HCT116 (cell line): Measurements from ENCODE around the gene ANO2. TPM values are rescaled to one million over a fixed set of nuclear protein-coding genes. Genes with fewer than 3 reads are reported as not detected.

Experiments used
- ATAC-seq: fragments of 200-7000 bp; cut with Tn5 transposase; 2 replicates; pipeline ENCODE4 v1.9.1; 2020; ENCODE audit warnings: mild to moderate bottlenecking, moderate library complexity
- BruUV-seq: library from RNA; stranded (reverse); fragments of 400-500 nt; replicated peaks from 2 replicates; lab custom pipeline; 2021; lab: Mats Ljungman, UMichigan
- CTCF ChIA-PET: fragments of 300-600 bp; sonication (Branson Sonifier 250); formaldehyde crosslinking; loops from one replicate; lab custom pipeline; 2021; ENCODE audit warnings: antibody characterized with exemption; lab: Charles Lee
- POLR2A ChIA-PET: fragments of 300-600, 350-600 bp; sonication (Branson Sonifier 250); formaldehyde crosslinking; loops from one replicate; lab custom pipeline; 2021; ENCODE audit warnings: antibody characterized with exemption; lab: Charles Lee
- RAD21 ChIA-PET, 2 experiments: fragments of 300-600 bp; sonication (Branson Sonifier 250); formaldehyde crosslinking; loops; one replicate each; lab custom pipeline; 2023; ENCODE audit warnings: low total read pairs in 2 of 2; ENCODE audit not compliant: uncharacterized antibody in 2 of 2, unreplicated experiment in 2 of 2, low non-redundant PET in 1 of 2; lab: Charles Lee
- DNase-seq: peaks from one replicate; pipeline ENCODE4 v3.0.0-alpha.2; 2010; ENCODE audit warnings: low read depth, low spot score
- H2AFZ ChIP-seq: fragments of 200-600 bp; shearing (Covaris generic), sonication (generic); 2 replicates; pipeline ENCODE4 v1.6.1; 2017; ENCODE audit warnings: low read depth, mixed run types, mixed read lengths, antibody characterized with exemption, low read length; ENCODE audit not compliant: poor library complexity, severe bottlenecking
- H3K27ac ChIP-seq: 2 replicates; pipeline ENCODE4 v1.5.1; 2012; ENCODE audit warnings: low read depth, low read length
- H3K27me3 ChIP-seq: fragments of 200-600 bp; sonication (generic); 2 replicates; pipeline ENCODE4 v1.6.1; 2016; ENCODE audit warnings: mixed run types, low read length, mixed read lengths; ENCODE audit not compliant: insufficient read depth
- H3K36me3 ChIP-seq, 2 experiments: fragments of 200-500 bp in 1 of 2; fragments of 200-600 bp in 1 of 2; sonication (Bioruptor generic) in 1 of 2; sonication (generic) in 1 of 2; 2 replicates each; pipeline versions ENCODE4 v1.5.1 to v1.6.1; 2014 to 2016; ENCODE audit warnings: low read length in 2 of 2, inconsistent platforms in 1 of 2, mixed read lengths in 1 of 2, mixed run types in 1 of 2; ENCODE audit not compliant: insufficient read depth in 2 of 2, control insufficient read depth in 1 of 2
- H3K4me1 ChIP-seq, 2 experiments: fragments of 200-600 bp in 1 of 2; sonication (generic) in 1 of 2; 2 replicates each; pipeline versions ENCODE4 v1.5.1 to v1.6.1; 2012 to 2017; ENCODE audit warnings: low read length in 2 of 2, inconsistent platforms in 1 of 2, mild to moderate bottlenecking in 1 of 2, mixed read lengths in 1 of 2, mixed run types in 1 of 2, moderate library complexity in 1 of 2; ENCODE audit not compliant: insufficient read depth in 2 of 2, control insufficient read depth in 1 of 2
- H3K4me2 ChIP-seq: fragments of 200-600 bp; sonication (generic); 2 replicates; pipeline ENCODE4 v1.6.1; 2017; ENCODE audit warnings: mixed run types, low read length, mixed read lengths
- H3K4me3 ChIP-seq, 2 experiments: fragments of 200-600 bp in 1 of 2; sonication (generic) in 1 of 2; replicated peaks in 1 of 2; 2 replicates each; pipeline ENCODE4 v1.5.1; 2011 to 2016; ENCODE audit warnings: low read length in 2 of 2, control low read depth in 1 of 2, low read depth in 1 of 2, mild to moderate bottlenecking in 1 of 2, mixed read lengths in 1 of 2, mixed run types in 1 of 2
- H3K79me2 ChIP-seq: fragments of 200-600 bp; sonication (generic); 2 replicates; pipeline ENCODE4 v1.6.1; 2017; ENCODE audit warnings: mild to moderate bottlenecking, mixed run types, low read length, moderate library complexity, mixed read lengths; ENCODE audit not compliant: insufficient read depth
- H3K9ac ChIP-seq: fragments of 200-600 bp; sonication (generic); 2 replicates; pipeline ENCODE4 v1.6.1; 2016; ENCODE audit warnings: low read length, mixed read lengths
- H3K9me2 ChIP-seq: fragments of 200-600 bp; sonication (generic), shearing (Covaris generic); 2 replicates; pipeline ENCODE4 v1.6.1; 2017; ENCODE audit warnings: mixed run types, mild to moderate bottlenecking, moderate library complexity; ENCODE audit not compliant: insufficient read depth
- H3K9me3 ChIP-seq, 2 experiments: fragments of 200-500 bp in 1 of 2; fragments of 200-600 bp in 1 of 2; sonication (Bioruptor generic) in 1 of 2; sonication (generic) in 1 of 2; 2 replicates each; pipeline ENCODE4 v1.6.1; 2014 to 2017; ENCODE audit warnings: low read length in 2 of 2, mixed read lengths in 2 of 2, inconsistent platforms in 1 of 2, low read depth in 1 of 2, mild to moderate bottlenecking in 1 of 2, mixed run types in 1 of 2, moderate library complexity in 1 of 2; ENCODE audit not compliant: control insufficient read depth in 1 of 2, insufficient read depth in 1 of 2
- H4K20me1 ChIP-seq: fragments of 200-600 bp; sonication (generic), shearing (Covaris generic); 2 replicates; pipeline ENCODE4 v1.6.1; 2017; ENCODE audit warnings: mixed run types, mild to moderate bottlenecking, moderate library complexity; ENCODE audit not compliant: insufficient read depth
- CEBPB ChIP-seq: IDR thresholded peaks from 2 replicates; pipeline ENCODE4 v1.6.1; 2012; ENCODE audit warnings: low read depth
- EZH2phosphoT487 ChIP-seq: fragments of 200-600 bp; IDR thresholded peaks from 2 replicates; pipeline ENCODE4 v1.6.1; 2018; ENCODE audit warnings: antibody characterized with exemption, borderline replicate concordance
- JUND ChIP-seq: IDR thresholded peaks from 2 replicates; pipeline ENCODE4 v1.6.1; 2012
- RAD21 ChIP-seq: IDR thresholded peaks from 2 replicates; pipeline ENCODE4 v1.6.1; 2012; ENCODE audit warnings: low read depth, mild to moderate bottlenecking
- SP1 ChIP-seq: IDR thresholded peaks from 2 replicates; pipeline ENCODE4 v1.6.1; 2012; ENCODE audit warnings: low read depth
- ZNF274 ChIP-seq: fragments of 200-500 bp; sonication (Bioruptor generic); IDR thresholded peaks from 2 replicates; pipeline ENCODE4 v1.6.1; 2014; ENCODE audit warnings: mild to moderate bottlenecking, low read depth, low read length, inconsistent platforms
- intact Hi-C: fragments of 100-400 bp; cut with micrococcal nuclease; formaldehyde crosslinking; loops from 2 replicates; pipeline ENCODE4 v1.10.0; 2022
- total RNA-seq: library from RNA; stranded (reverse); gene quantifications from one replicate; pipeline ENCODE4 v1.2.1, GENCODE V29; 2021; ENCODE audit not compliant: unreplicated experiment
- TF ChIP-seq, protein P1 (sequence below): IDR thresholded peaks from 2 replicates; pipeline ENCODE4 v1.6.1; 2012; ENCODE audit warnings: low read depth
- TF ChIP-seq, protein P2 (sequence below): IDR thresholded peaks from 2 replicates; pipeline ENCODE4 v1.6.1; 2012
- TF ChIP-seq, protein P3 (sequence below): IDR thresholded peaks from 2 replicates; pipeline ENCODE4 v1.6.1; 2011; ENCODE audit warnings: mild to moderate bottlenecking, low read length, moderate library complexity; ENCODE audit not compliant: insufficient replicate concordance; ENCODE audit errors: extremely low read depth
- TF ChIP-seq, protein P4 (sequence below), 3 experiments: fragments of 200-600 bp in 1 of 3; sonication (generic) in 1 of 3; IDR thresholded peaks in 2 of 3; conservative IDR thresholded peaks in 1 of 3; 2 replicates each; pipeline ENCODE4 v1.5.1; 2012 to 2017; ENCODE audit warnings: low read depth in 2 of 3, low read length in 2 of 3, antibody characterized with exemption in 1 of 3, borderline replicate concordance in 1 of 3, control low read depth in 1 of 3, mild to moderate bottlenecking in 1 of 3, mixed read lengths in 1 of 3, mixed run types in 1 of 3, moderate library complexity in 1 of 3; ENCODE audit not compliant: insufficient read depth in 1 of 3

The ANO2 gene
- total RNA-seq, 1 experiment from 2014 or later, result not detected

DNA sequence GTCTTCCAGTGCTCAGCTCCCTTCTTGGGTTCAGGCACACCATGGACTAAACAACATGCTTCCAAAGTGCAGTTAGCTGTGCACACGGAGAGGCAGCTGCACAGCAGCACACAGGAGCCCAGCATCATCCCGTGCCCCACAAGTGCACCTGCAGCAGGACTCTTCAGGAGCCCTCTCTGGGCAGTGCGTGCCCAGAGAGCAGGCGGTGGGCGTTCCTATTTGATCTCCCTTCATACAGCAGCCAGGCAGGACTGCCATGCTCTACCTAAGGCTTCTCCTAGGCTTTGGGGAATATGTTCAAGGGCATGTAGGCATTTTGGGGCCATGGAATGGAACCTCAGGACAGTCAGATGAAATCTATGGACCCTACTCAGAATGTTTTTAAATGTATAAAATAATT is 35.5 kb downstream of the ANO2 start:
- no TSS peak for BruUV-seq
- ATAC-seq (no peak), DNase-seq (no peak)
- Histone ChIP-seq H2AFZ (no peak overlapping the region), H3K4me1 (no peaks in the 10 kb centered on the region), H3K9me2 (no peaks in the 10 kb centered on the region), H3K79me2 (no peaks in the 10 kb centered on the region), H3K9ac (no peak overlapping the region), H3K27ac (no peak overlapping the region), H3K4me3 (no peak overlapping the region), H3K36me3 (no peaks in the 10 kb centered on the region), H3K4me2 (no peak overlapping the region), H3K27me3 (peaks cover 28% of the 10 kb centered on the region; the same call in 1 of the 2 replicates), H4K20me1 (no peaks in the 10 kb centered on the region), H3K9me3 (no peaks in the 10 kb centered on the region)
- POLR2A ChIA-PET, result no interaction called here
- intact Hi-C loops, result no loop called here
- TF ChIP-seq, protein P1, sequence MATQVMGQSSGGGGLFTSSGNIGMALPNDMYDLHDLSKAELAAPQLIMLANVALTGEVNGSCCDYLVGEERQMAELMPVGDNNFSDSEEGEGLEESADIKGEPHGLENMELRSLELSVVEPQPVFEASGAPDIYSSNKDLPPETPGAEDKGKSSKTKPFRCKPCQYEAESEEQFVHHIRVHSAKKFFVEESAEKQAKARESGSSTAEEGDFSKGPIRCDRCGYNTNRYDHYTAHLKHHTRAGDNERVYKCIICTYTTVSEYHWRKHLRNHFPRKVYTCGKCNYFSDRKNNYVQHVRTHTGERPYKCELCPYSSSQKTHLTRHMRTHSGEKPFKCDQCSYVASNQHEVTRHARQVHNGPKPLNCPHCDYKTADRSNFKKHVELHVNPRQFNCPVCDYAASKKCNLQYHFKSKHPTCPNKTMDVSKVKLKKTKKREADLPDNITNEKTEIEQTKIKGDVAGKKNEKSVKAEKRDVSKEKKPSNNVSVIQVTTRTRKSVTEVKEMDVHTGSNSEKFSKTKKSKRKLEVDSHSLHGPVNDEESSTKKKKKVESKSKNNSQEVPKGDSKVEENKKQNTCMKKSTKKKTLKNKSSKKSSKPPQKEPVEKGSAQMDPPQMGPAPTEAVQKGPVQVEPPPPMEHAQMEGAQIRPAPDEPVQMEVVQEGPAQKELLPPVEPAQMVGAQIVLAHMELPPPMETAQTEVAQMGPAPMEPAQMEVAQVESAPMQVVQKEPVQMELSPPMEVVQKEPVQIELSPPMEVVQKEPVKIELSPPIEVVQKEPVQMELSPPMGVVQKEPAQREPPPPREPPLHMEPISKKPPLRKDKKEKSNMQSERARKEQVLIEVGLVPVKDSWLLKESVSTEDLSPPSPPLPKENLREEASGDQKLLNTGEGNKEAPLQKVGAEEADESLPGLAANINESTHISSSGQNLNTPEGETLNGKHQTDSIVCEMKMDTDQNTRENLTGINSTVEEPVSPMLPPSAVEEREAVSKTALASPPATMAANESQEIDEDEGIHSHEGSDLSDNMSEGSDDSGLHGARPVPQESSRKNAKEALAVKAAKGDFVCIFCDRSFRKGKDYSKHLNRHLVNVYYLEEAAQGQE, result no peak
- TF ChIP-seq, protein P2, sequence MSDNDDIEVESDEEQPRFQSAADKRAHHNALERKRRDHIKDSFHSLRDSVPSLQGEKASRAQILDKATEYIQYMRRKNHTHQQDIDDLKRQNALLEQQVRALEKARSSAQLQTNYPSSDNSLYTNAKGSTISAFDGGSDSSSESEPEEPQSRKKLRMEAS, result no peak
- no peak for TF ChIP-seq JUND
- TF ChIP-seq, protein P3, sequence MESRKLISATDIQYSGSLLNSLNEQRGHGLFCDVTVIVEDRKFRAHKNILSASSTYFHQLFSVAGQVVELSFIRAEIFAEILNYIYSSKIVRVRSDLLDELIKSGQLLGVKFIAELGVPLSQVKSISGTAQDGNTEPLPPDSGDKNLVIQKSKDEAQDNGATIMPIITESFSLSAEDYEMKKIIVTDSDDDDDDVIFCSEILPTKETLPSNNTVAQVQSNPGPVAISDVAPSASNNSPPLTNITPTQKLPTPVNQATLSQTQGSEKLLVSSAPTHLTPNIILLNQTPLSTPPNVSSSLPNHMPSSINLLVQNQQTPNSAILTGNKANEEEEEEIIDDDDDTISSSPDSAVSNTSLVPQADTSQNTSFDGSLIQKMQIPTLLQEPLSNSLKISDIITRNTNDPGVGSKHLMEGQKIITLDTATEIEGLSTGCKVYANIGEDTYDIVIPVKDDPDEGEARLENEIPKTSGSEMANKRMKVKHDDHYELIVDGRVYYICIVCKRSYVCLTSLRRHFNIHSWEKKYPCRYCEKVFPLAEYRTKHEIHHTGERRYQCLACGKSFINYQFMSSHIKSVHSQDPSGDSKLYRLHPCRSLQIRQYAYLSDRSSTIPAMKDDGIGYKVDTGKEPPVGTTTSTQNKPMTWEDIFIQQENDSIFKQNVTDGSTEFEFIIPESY, result no peak
- no peak for TF ChIP-seq CEBPB
- TF ChIP-seq EZH2phosphoT487, result no peak
- TF ChIP-seq, protein P4, sequence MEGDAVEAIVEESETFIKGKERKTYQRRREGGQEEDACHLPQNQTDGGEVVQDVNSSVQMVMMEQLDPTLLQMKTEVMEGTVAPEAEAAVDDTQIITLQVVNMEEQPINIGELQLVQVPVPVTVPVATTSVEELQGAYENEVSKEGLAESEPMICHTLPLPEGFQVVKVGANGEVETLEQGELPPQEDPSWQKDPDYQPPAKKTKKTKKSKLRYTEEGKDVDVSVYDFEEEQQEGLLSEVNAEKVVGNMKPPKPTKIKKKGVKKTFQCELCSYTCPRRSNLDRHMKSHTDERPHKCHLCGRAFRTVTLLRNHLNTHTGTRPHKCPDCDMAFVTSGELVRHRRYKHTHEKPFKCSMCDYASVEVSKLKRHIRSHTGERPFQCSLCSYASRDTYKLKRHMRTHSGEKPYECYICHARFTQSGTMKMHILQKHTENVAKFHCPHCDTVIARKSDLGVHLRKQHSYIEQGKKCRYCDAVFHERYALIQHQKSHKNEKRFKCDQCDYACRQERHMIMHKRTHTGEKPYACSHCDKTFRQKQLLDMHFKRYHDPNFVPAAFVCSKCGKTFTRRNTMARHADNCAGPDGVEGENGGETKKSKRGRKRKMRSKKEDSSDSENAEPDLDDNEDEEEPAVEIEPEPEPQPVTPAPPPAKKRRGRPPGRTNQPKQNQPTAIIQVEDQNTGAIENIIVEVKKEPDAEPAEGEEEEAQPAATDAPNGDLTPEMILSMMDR (IDR thresholded peaks at IDR 0.05 in 2 of 3, conservative IDR thresholded peaks at IDR 0.05 in 1 of 3; ENCODE audit: borderline replicate concordance in 1 of 3, insufficient read depth in 1 of 3, low read depth in 2 of 3, low read length in 2 of 3), result no peak
- TF ChIP-seq SP1, result no peak
- TF ChIP-seq RAD21, result no peak
- no peak for TF ChIP-seq ZNF274
- RAD21 ChIA-PET, result no interaction called here
- CTCF ChIA-PET, result no interaction called here
